Right cardiac atrium (tissue), 5 donors: ENCODE data around the gene PLEKHF1. TPM values are rescaled to one million over a fixed set of nuclear protein-coding genes. Genes with fewer than 3 reads are reported as not detected.
"Not testable (repeated sequence)": the region's sequence is repeated elsewhere in the genome, so short reads cannot be mapped to it uniquely, and the experiment has no call there.

ENCODE experiments used
- ATAC-seq, 2 donors: fragments of 200-7000 bp; cut with Tn5 transposase; one replicate each; pipeline versions ENCODE4 v1.8.0 to v1.9.1; 2020; ENCODE audit warnings: moderate library complexity in 2 of 2, mild to moderate bottlenecking in 1 of 2
- DNase-seq, 3 donors: peaks; one replicate each; pipeline ENCODE4 v3.0.0-alpha.2; 2020
- H3K27ac ChIP-seq: one replicate; pipeline ENCODE4 v1.5.1; 2013; ENCODE audit warnings: mild to moderate bottlenecking, low read length, control low read depth, moderate library complexity
- H3K27me3 ChIP-seq: one replicate; pipeline ENCODE4 v1.6.1; 2013; ENCODE audit not compliant: control insufficient read depth, insufficient read depth
- H3K4me1 ChIP-seq: one replicate; pipeline ENCODE4 v1.6.1; 2013; ENCODE audit warnings: low read length; ENCODE audit not compliant: control insufficient read depth, insufficient read depth
- H3K4me3 ChIP-seq: one replicate; pipeline ENCODE4 v1.5.1; 2013; ENCODE audit warnings: low read length, control low read depth
- H3K9me3 ChIP-seq: one replicate; pipeline ENCODE4 v1.6.1; 2013; ENCODE audit warnings: low read length; ENCODE audit not compliant: control insufficient read depth
- WGBS: extraction: QIAGEN DNeasy Blood & Tissue Kit; methylation state at CpG from one replicate; pipeline ENCODE4 v1.1.7; 2013; 5-methylcytosine and 5-hydroxymethylcytosine counted together
- intact Hi-C, 4 donors: fragments of 100-400 bp; cut with DNase I; formaldehyde crosslinking; loops; one replicate each; pipeline versions ENCODE4 v1.11.0 to v1.14.0; 2022 to 2023
- polyA plus RNA-seq: library from polyadenylated mRNA; stranded (reverse); fragments of 200-250 nt; gene quantifications from one replicate; pipeline ENCODE4 v1.2.3, GENCODE V29; 2013
- total RNA-seq, 4 donors: library from RNA; stranded (reverse); fragmentation: NEBNext Ultra II Directional; extraction: Animal tissue kit (Norgen Biotek cat#: 25700); gene quantifications; one replicate each; pipeline ENCODE4 v1.2.1, GENCODE V29; 2021
- donor health status: healthy with polysubstance abuse.
- donor health status: DM: no; HTN: yes; CAD: no.
- donor health status: DM: no; HTN: no; CAD: no.
- donor health status: DM: no; HTN: yes; CAD: no; lungs with severe emphysema.
- donor health status: DM: yes; HTN: yes; CAD: no.

Gene PLEKHF1
- total and polyA plus RNA-seq, 5 donors = 25.1 to 44.1 (median 33.7) TPM

GRCh38 chr19:29665826-29666577 lies 741 bp downstream of the PLEKHF1 start:
- intact Hi-C loops = loop anchor here in 3 of 4 donors (10.0 kb wide), 2 partner anchors 49 to 51 kb away; partner anchors contain the start of gene C19orf12 (in 2 of the 3)
- Histone ChIP-seq H3K4me3 (peak overlapping the region; percentile 77), H3K27me3 (no peaks in the 10 kb centered on the region), H3K9me3 (no peaks in the 10 kb centered on the region), H3K4me1 (peaks cover 12% of the 10 kb centered on the region), H3K27ac (peak overlapping the region; percentile 94)
- ATAC-seq (peak; percentile 66 to 71), DNase-seq (peak; percentile 78 to 90 (median 90))
- 5% methylated on average over 30 of the region's 30 CpGs for WGBS

- H3K27ac ChIP-seq = peak overlapping the region; percentile 94
- peak; percentile 81 to 93 (median 90) for DNase-seq
- H3K27me3 ChIP-seq = no peaks in the 10 kb centered on the region
- ATAC-seq = peak; percentile 48 to 59
- intact Hi-C loops = loop anchor here in 3 of 4 donors (10.0 kb wide), 2 partner anchors 48 to 52 kb away; partner anchors contain the start of gene C19orf12 (in 2 of the 3)
- H3K4me3 ChIP-seq = peak overlapping the region; percentile 77
- H3K9me3 ChIP-seq = no peaks in the 10 kb centered on the region
- H3K4me1 ChIP-seq = peaks cover 19% of the 10 kb centered on the region
- 13% methylated on average over 20 of the region's 20 CpGs for WGBS
Measured at GRCh38 chr19:29666578-29667386, 1.5 kb downstream of the PLEKHF1 start.

- Histone ChIP-seq H3K27me3 (no peaks in the 10 kb centered on the region), H3K27ac (peak overlapping the region; percentile 94), H3K4me3 (no peak overlapping the region), H3K4me1 (peaks cover 19% of the 10 kb centered on the region), H3K9me3 (no peaks in the 10 kb centered on the region)
- WGBS = 79% methylated on average over 11 of the region's 11 CpGs
- intact Hi-C loops = loop anchor here in 3 of 4 donors (10.0 kb wide), 2 partner anchors 47 to 53 kb away; partner anchors contain the start of gene C19orf12 (in 2 of the 3)
- DNase-seq (peak in 1 of 3 donors; percentile 57), ATAC-seq (no peak)
Measured at GRCh38 chr19:29667387-29667783, 2.1 kb downstream of the PLEKHF1 start.

- no peaks in the 10 kb centered on the region for H3K27me3 ChIP-seq
- intact Hi-C loops = loop anchor here in 3 of 4 donors (10.0 kb wide), 2 partner anchors 47 to 53 kb away; partner anchors contain the start of gene C19orf12 (in 2 of the 3)
- WGBS = 65% methylated on average over 7 of the region's 7 CpGs
- DNase-seq (peak in 2 of 3 donors; percentile 15 to 72), ATAC-seq (no peak)
- H3K27ac ChIP-seq = peak overlapping the region; percentile 78
- peaks cover 19% of the 10 kb centered on the region for H3K4me1 ChIP-seq
- no peaks in the 10 kb centered on the region for H3K9me3 ChIP-seq
- H3K4me3 ChIP-seq = no peak overlapping the region
Measured at GRCh38 chr19:29667901-29668341, 2.7 kb downstream of the PLEKHF1 start.

- Histone ChIP-seq H3K27me3 (no peaks in the 10 kb centered on the region), H3K27ac (peak overlapping the region; percentile 34), H3K4me1 (peaks cover 14% of the 10 kb centered on the region), H3K9me3 (no peaks in the 10 kb centered on the region), H3K4me3 (no peak overlapping the region)
- ATAC-seq (no peak), DNase-seq (peak in 1 of 3 donors; percentile 14)
- WGBS = 88% methylated on average over 13 of the region's 13 CpGs
- intact Hi-C loops = loop anchor here in 3 of 4 donors (10.0 kb wide), 2 partner anchors 46 to 54 kb away; partner anchors contain the start of gene C19orf12 (in 2 of the 3)
Measured at GRCh38 chr19:29668746-29669609, 3.7 kb downstream of the PLEKHF1 start.

GRCh38 chr19:29670255-29670654 lies 5.0 kb downstream of the PLEKHF1 start:
- DNase-seq = no peak
- peaks cover 13% of the 10 kb centered on the region for H3K4me1 ChIP-seq
- no peaks in the 10 kb centered on the region for H3K9me3 ChIP-seq
- no peak overlapping the region for H3K4me3 ChIP-seq
- intact Hi-C loops = no loop called here
- H3K27ac ChIP-seq = peak overlapping the region; percentile 34
- WGBS = 89% methylated on average over 5 of the region's 5 CpGs
- ATAC-seq = no peak
- H3K27me3 ChIP-seq = no peaks in the 10 kb centered on the region

- DNase-seq, H3K9me3 ChIP-seq, H3K27me3 ChIP-seq, intact Hi-C loops, H3K4me3 ChIP-seq, ATAC-seq: not testable (repeated sequence)
- Histone ChIP-seq H3K27ac (peak overlapping the region; percentile 58), H3K4me1 (peaks cover 13% of the 10 kb centered on the region)
- 73% methylated on average over 6 of the region's 6 CpGs for WGBS
Measured at GRCh38 chr19:29671026-29671392, 5.7 kb downstream of the PLEKHF1 start.

- intact Hi-C loops = no loop called here
- H3K4me1 ChIP-seq = peaks cover 13% of the 10 kb centered on the region
- H3K9me3 ChIP-seq = no peaks in the 10 kb centered on the region
- no peak overlapping the region for H3K4me3 ChIP-seq
- H3K27me3 ChIP-seq = no peaks in the 10 kb centered on the region
- peak; percentile 54 to 56 for ATAC-seq
- H3K27ac ChIP-seq = peak overlapping the region; percentile 58
- peak; percentile 49 to 84 (median 75) for DNase-seq
- 56% methylated on average over 12 of the region's 12 CpGs for WGBS
Measured at GRCh38 chr19:29671393-29672160, 6.3 kb downstream of the PLEKHF1 start.

GRCh38 chr19:29672319-29672932 lies 7.2 kb downstream of the PLEKHF1 start:
- WGBS = 89% methylated on average over 8 of the region's 8 CpGs
- intact Hi-C loops = no loop called here
- Histone ChIP-seq H3K27me3 (no peaks in the 10 kb centered on the region), H3K4me3 (no peak overlapping the region), H3K27ac (peak overlapping the region; percentile 58), H3K9me3 (no peaks in the 10 kb centered on the region), H3K4me1 (peaks cover 16% of the 10 kb centered on the region)
- no peak for DNase-seq
- no peak for ATAC-seq
